Skeletal muscle satellite cell (primary cell): ENCODE data around the gene SLC23A3.

Source experiments
- H3K27me3 ChIP-seq: 2 replicates; pipeline ENCODE4 v1.7.0; 2013; ENCODE audit warnings: low read length; ENCODE audit not compliant: control insufficient read depth, insufficient read depth
- H3K36me3 ChIP-seq: 2 replicates; pipeline ENCODE4 v1.7.0; 2013; ENCODE audit warnings: mild to moderate bottlenecking, control low read depth, low read length; ENCODE audit not compliant: insufficient read depth
- H3K4me1 ChIP-seq: 2 replicates; pipeline ENCODE4 v1.7.0; 2013; ENCODE audit warnings: low read length; ENCODE audit not compliant: control insufficient read depth, insufficient read depth
- H3K4me2 ChIP-seq: 2 replicates; pipeline ENCODE4 v1.7.0; 2013; ENCODE audit warnings: mild to moderate bottlenecking, low read length
- H3K4me3 ChIP-seq: 2 replicates; pipeline ENCODE4 v1.7.0; 2013; ENCODE audit warnings: low read length
- H3K9ac ChIP-seq: 2 replicates; pipeline ENCODE4 v1.7.0; 2013; ENCODE audit warnings: mild to moderate bottlenecking, low read depth, low read length, moderate library complexity
- H3K9me3 ChIP-seq: replicated peaks from 2 replicates; pipeline ENCODE4 v1.7.0; 2013; ENCODE audit warnings: mild to moderate bottlenecking, control low read depth, low read length

Gene SLC23A3

DNA sequence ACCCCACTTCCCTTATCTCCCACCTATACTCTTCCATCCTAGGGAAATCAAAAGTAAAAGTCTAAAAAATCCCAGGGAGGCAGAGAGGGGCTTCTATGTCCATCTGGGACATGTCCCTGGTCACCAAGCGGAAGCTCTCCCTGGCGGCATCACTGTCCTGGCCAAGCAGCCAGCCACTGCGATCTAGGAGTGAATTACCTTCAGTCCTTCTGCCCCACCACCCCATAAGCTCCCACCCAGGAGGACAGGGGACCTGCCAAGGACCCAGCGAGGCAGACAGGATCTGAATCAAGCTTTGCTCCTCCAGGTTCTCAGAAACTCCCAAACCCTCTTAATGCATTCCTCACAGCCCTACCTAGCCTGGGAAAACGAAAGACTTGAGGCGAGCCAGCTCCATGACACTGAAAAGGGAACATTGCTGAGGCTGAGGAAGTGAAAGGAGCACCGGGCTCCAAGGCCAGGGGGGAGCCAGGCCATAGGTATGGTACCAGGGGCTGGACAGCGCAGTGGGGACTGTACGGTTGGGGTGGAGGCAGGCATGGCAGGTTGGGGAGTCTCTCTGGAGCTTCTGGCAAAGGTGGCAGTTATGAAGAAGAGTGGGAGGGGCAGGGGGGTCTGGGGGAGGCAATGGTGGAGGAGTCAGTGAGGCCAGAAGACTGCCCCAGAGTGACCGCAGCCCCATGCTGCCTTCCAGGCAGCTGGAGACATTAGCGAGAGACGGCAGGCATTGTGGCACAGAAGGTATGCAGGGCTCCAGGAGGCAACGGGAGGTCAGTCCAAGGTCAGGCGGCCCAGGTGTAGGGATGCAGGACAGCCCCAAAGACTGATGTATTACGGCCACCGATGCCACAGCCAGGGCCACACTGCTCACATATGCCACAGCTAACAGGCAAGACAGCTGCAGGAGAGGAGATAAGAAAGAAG, 2.7 kb upstream of the SLC23A3 start:
- Histone ChIP-seq H3K4me1 (peaks cover 17% of the 10 kb centered on the region), H3K9me3 (no peaks in the 10 kb centered on the region), H3K27me3 (no peaks in the 10 kb centered on the region), H3K4me2 (no peak overlapping the region), H3K4me3 (no peak overlapping the region), H3K36me3 (peaks cover 27% of the 10 kb centered on the region), H3K9ac (no peak overlapping the region)

DNA sequence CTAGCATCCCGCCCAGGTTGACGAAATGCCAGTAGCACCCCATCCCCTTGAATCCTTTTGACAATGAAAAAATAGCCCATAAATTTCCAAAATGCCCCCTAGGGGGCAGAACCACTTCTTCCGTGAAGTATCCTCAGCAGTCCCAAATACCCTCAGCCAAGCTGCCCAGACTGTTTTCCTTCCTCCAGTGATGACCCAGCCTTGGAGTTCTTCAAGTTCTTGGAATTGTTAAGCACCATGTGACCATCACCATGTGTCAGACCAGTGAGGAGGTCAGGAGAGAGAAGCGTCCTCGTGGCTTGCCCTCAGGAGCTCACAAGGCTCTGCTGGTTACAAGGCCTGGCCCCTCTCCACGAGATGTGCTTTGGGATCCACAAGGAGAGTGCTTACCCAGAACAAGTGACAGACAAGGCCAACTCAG, 1.4 kb upstream of the SLC23A3 start:
- no peak overlapping the region for H3K4me3 ChIP-seq
- peaks cover 12% of the 10 kb centered on the region for H3K4me1 ChIP-seq
- no peak overlapping the region for H3K4me2 ChIP-seq
- no peaks in the 10 kb centered on the region for H3K27me3 ChIP-seq
- H3K9ac ChIP-seq = peak overlapping the region; percentile 31
- no peaks in the 10 kb centered on the region for H3K9me3 ChIP-seq
- H3K36me3 ChIP-seq = peaks cover 27% of the 10 kb centered on the region

GRCh38 chr2:219168932-219169331, 897 bp downstream of the SLC23A3 start:
- Histone ChIP-seq H3K4me2 (no peak overlapping the region), H3K9ac (no peak overlapping the region), H3K4me3 (no peak overlapping the region), H3K36me3 (peaks cover 15% of the 10 kb centered on the region), H3K9me3 (no peaks in the 10 kb centered on the region), H3K4me1 (peaks cover 4% of the 10 kb centered on the region), H3K27me3 (no peaks in the 10 kb centered on the region)

DNA sequence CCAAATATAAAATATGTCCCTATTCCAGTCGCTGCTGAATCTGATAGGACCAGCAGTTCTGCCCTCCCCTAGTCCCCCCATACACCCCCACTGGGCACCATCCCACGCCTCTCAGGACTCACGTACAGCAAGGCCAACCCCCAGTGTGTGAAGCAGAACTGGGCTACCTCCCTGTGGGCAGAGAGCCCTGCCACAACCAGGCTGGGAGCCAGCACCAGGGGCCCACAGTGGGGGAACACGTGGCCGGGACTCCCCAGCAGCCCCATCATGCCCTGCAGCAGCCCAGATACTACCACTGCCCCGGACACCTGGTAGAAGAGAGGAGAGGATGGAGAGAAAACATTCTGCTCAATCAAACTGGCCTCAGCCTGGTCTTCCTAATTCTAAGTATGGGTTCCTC, 1.3 kb downstream of the SLC23A3 start:
- no peak overlapping the region for H3K4me3 ChIP-seq
- peaks cover 4% of the 10 kb centered on the region for H3K4me1 ChIP-seq
- no peak overlapping the region for H3K9ac ChIP-seq
- no peak overlapping the region for H3K4me2 ChIP-seq
- H3K9me3 ChIP-seq = no peaks in the 10 kb centered on the region
- H3K36me3 ChIP-seq = peaks cover 11% of the 10 kb centered on the region
- no peaks in the 10 kb centered on the region for H3K27me3 ChIP-seq

- Histone ChIP-seq H3K9me3 (no peaks in the 10 kb centered on the region), H3K9ac (no peak overlapping the region), H3K4me3 (no peak overlapping the region)
Measured at GRCh38 chr2:219167997-219168396, 1.8 kb downstream of the SLC23A3 start.

GRCh38 chr2:219165058-219165911, 4.5 kb downstream of the SLC23A3 start:
- Histone ChIP-seq H3K27me3 (no peaks in the 10 kb centered on the region), H3K9me3 (no peaks in the 10 kb centered on the region), H3K4me3 (no peak overlapping the region), H3K9ac (no peak overlapping the region), H3K4me1 (peaks cover 7% of the 10 kb centered on the region), H3K36me3 (no peaks in the 10 kb centered on the region), H3K4me2 (no peak overlapping the region)

More at GRCh38 chr2:219167997-219168396, 1.8 kb downstream of the SLC23A3 start:
- no peaks in the 10 kb centered on the region for H3K27me3 ChIP-seq
- H3K4me1 ChIP-seq = peaks cover 4% of the 10 kb centered on the region
- H3K4me2 ChIP-seq = no peak overlapping the region
- H3K36me3 ChIP-seq = peaks cover 7% of the 10 kb centered on the region

- Histone ChIP-seq H3K9ac (no peak overlapping the region), H3K4me3 (no peak overlapping the region), H3K9me3 (no peaks in the 10 kb centered on the region), H3K4me1 (peaks cover 19% of the 10 kb centered on the region), H3K36me3 (no peaks in the 10 kb centered on the region), H3K27me3 (no peaks in the 10 kb centered on the region), H3K4me2 (no peak overlapping the region)
Measured at GRCh38 chr2:219163156-219163555, 6.7 kb downstream of the SLC23A3 start.

DNA sequence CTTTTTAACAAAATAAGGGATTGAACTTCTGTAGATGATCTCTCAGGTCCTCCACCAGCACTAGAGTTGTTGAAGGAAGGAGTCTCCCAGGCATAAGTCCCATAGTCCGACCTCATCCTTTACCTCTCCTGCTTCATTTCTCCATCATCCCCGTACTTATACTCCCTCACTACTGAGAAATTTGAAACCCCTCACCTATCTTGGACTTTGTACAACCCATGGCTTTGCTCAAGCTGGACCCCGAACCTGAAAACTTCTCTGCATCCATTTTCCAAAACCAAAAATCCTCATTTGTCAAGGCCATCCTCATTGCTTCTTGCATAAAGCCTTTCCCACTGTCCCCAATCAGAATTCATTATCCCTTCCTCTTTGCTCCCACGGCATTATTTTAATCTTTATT, 8.7 kb downstream of the SLC23A3 start:
- H3K9me3 ChIP-seq = no peaks in the 10 kb centered on the region
- peaks cover 5% of the 10 kb centered on the region for H3K36me3 ChIP-seq
- H3K4me2 ChIP-seq = peak overlapping the region; percentile 93
- H3K4me1 ChIP-seq = peaks cover 19% of the 10 kb centered on the region
- peak overlapping the region; percentile 85 for H3K4me3 ChIP-seq
- no peaks in the 10 kb centered on the region for H3K27me3 ChIP-seq
- H3K9ac ChIP-seq = peak overlapping the region; percentile 85

DNA sequence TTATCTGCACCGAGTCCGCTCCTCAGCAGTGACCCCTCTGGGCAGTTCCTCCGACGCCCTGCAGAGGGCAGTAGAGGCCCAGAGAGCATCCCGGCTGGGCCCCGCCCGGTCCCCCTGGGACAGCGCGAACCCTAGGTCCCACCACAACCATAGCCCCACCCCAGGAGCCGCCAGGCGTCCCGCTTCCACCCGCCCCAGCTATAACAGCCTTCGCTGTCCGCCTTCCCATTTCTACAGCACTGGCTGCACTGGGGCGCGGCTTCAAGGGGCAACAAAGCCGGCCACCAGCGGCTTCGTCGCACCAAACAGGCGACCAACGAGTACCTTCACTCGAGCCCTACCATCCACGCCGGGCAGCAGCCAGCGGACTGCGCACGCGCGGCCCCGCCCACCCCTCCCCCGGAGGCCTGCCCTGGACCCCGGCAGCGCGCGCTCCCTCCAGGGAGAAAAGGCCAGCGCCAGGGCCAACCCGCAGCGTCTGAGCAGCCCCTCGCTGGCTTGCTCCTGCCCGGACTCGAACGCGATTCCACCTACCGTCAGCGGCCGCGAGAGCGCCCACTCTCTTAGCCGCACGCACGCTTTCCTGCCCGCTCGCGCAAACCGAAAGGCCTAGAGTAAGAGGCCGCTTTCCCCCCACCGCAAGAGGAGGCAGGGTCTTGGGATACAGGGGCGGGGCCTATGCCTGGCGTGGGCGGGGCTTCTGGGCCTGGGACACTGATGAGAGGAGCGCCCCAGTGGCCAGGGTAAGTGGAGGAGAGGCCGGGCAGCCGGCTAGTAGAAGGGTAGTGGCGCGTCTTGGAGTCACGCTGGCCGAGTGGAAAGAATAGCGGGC, 9.4 kb downstream of the SLC23A3 start, which contains the start of gene NHEJ1:
Gene NHEJ1 (minus strand): TSS at position 630 of the 832 bp plus-strand sequence. CDS start 2,453 bp downstream, outside the sequence.
- Histone ChIP-seq H3K27me3 (no peaks in the 10 kb centered on the region), H3K9me3 (no peaks in the 10 kb centered on the region), H3K4me3 (peak within 1 kb of the TSS; percentile 85), H3K4me1 (peaks cover 19% of the 10 kb centered on the region), H3K4me2 (peak within 1 kb of the TSS; percentile 93), H3K9ac (peak within 1 kb of the TSS; percentile 85), H3K36me3 (peaks cover 5% of the 10 kb centered on the region)

DNA sequence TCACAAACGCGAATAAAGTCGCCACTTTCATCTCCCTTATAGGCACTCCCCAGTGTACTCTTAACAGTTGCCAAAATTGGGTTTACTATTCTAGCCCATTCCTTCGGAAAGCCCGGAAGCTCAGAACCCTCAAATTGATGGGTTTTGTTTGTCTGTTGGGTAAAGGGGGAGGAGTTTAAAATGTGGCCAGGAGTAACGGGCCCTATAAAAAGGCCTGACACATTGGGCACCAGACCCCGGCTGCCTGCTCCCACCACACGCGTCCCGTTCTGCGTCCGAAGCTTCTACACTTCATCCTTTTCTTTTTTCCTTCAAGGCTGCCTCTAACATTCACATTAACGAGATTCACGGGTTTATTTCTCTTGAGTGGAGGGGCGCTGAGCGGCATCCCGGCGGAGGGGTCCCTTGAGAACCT, 10.1 kb downstream of the SLC23A3 start:
- peaks cover 19% of the 10 kb centered on the region for H3K4me1 ChIP-seq
- H3K9me3 ChIP-seq = no peaks in the 10 kb centered on the region
- H3K4me3 ChIP-seq = peak overlapping the region; percentile 85
- H3K4me2 ChIP-seq = peak overlapping the region; percentile 93
- peaks cover 5% of the 10 kb centered on the region for H3K36me3 ChIP-seq
- no peaks in the 10 kb centered on the region for H3K27me3 ChIP-seq
- H3K9ac ChIP-seq = peak overlapping the region; percentile 85

DNA sequence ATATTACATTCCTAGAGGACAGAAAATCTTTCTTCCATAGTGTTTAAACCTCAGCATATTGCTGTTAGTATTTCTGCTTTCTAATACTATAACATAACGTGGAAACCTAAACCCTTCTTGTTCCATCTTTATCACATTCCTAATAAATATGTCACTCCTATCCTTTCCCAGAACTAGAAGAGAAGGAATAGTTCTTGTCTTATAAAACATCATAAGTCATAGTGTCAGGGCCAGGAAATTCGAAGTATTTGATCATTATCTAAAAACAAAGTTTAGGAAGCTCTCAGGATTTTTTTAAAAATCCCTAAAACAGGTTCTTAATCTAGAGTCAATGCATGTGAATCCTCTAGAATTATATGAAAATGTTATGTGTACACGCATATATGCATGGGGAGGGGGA, 11.2 kb downstream of the SLC23A3 start:
- no peaks in the 10 kb centered on the region for H3K27me3 ChIP-seq
- H3K9me3 ChIP-seq = no peaks in the 10 kb centered on the region
- peaks cover 5% of the 10 kb centered on the region for H3K36me3 ChIP-seq
- peaks cover 19% of the 10 kb centered on the region for H3K4me1 ChIP-seq
- no peak overlapping the region for H3K9ac ChIP-seq
- H3K4me2 ChIP-seq = no peak overlapping the region
- no peak overlapping the region for H3K4me3 ChIP-seq
